Heart left ventricle (tissue), 16 donors: ENCODE measurements around the gene CDC25B. TPM values are rescaled to one million over a fixed set of nuclear protein-coding genes. Genes with fewer than 3 reads are reported as not detected.

Experiments
- ATAC-seq, 4 donors: fragments of 200-7000 bp; cut with Tn5 transposase; one replicate each; pipeline ENCODE4 v1.9.1; 2020 to 2022; ENCODE audit warnings: moderate library complexity in 4 of 4, mild to moderate bottlenecking in 3 of 4, moderate number of reproducible peaks in 1 of 4
- DNase-seq, 5 donors: peaks; one replicate each; pipeline ENCODE4 v3.0.0-alpha.2; 2020
- H3K27ac ChIP-seq, 12 donors: fragments of 200-600 bp; sonication (generic) in 4 of 12; one replicate each; pipeline versions ENCODE4 v1.5.0 to v1.8.0; 2016 to 2022; ENCODE audit warnings: mild to moderate bottlenecking in 2 of 12
- H3K27me3 ChIP-seq, 9 donors: fragments of 200-600 bp; sonication (generic) in 2 of 9; one replicate each; pipeline versions ENCODE4 v1.5.1 to v1.8.0; 2016 to 2022; ENCODE audit warnings: mild to moderate bottlenecking in 3 of 9
- H3K36me3 ChIP-seq, 9 donors: fragments of 200-600 bp; sonication (generic) in 2 of 9; one replicate each; pipeline versions ENCODE4 v1.5.0 to v1.8.0; 2018 to 2022; ENCODE audit warnings: mild to moderate bottlenecking in 2 of 9
- H3K4me1 ChIP-seq, 12 donors: fragments of 200-600 bp; sonication (generic) in 4 of 12; one replicate each; pipeline versions ENCODE4 v1.5.0 to v1.8.0; 2016 to 2022; ENCODE audit warnings: mild to moderate bottlenecking in 3 of 12
- H3K4me3 ChIP-seq, 12 donors: fragments of 200-600 bp; sonication (generic) in 4 of 12; one replicate each; pipeline versions ENCODE4 v1.5.0 to v1.8.0; 2017 to 2022; ENCODE audit warnings: mild to moderate bottlenecking in 9 of 12, moderate library complexity in 4 of 12
- H3K9me3 ChIP-seq, 12 donors: fragments of 200-600 bp; sonication (generic) in 4 of 12; one replicate each; pipeline versions ENCODE4 v1.5.0 to v1.8.0; 2016 to 2022; ENCODE audit warnings: mild to moderate bottlenecking in 1 of 12
- POLR2A ChIP-seq, 2 donors: fragments of 450-650 bp; IDR thresholded peaks; one replicate each; pipeline ENCODE4 v1.6.1; 2017; ENCODE audit warnings: antibody characterized with exemption in 2 of 2, mild to moderate bottlenecking in 2 of 2, moderate library complexity in 2 of 2
- WGBS, 4 donors: extraction: QIAGEN DNeasy Blood & Tissue Kit in 2 of 4; methylation state at CpG; one replicate each; pipeline versions ENCODE4 v1.1.5 to v1.1.7; 2013 to 2018; 5-methylcytosine and 5-hydroxymethylcytosine counted together
- intact Hi-C, 10 donors: fragments of 100-400 bp; cut with DNase I; formaldehyde crosslinking; loops; one replicate each; pipeline versions ENCODE4 v1.11.1 to v1.14.2; 2022
- polyA plus RNA-seq, 2 donors: library from polyadenylated mRNA; stranded (reverse); fragments of 200-250 nt; gene quantifications; one replicate each; pipeline ENCODE4 v1.2.3, GENCODE V29; 2013
- total RNA-seq, 9 donors: library from RNA; depleted of rRNA in 2 of 9; stranded (reverse); fragments of >200 nt in 2 of 9; fragmentation: NEBNext Ultra II Directional in 3 of 9; extraction: Animal tissue kit (Norgen Biotek cat#: 25700) in 3 of 9; gene quantifications; one replicate each; pipeline versions ENCODE4 v1.1.0 to v1.2.4, GENCODE V29; 2016 to 2023
- TF ChIP-seq, protein P1 (sequence below), 12 donors: fragments of 200-600 bp; sonication (generic) in 4 of 12; IDR thresholded peaks; one replicate each; pipeline versions ENCODE4 v1.5.0 to v1.8.0; 2018 to 2022; ENCODE audit warnings: antibody characterized with exemption in 12 of 12, mild to moderate bottlenecking in 5 of 12
- donor health status: ischemic (EF 13 %, LVEDD 7.1; RV severe dilation, severe dysfunction).
- donor health status: healthy with polysubstance abuse.
- donor health status: DM: no; HTN: yes; CAD: no.
- donor health status: DM: no; HTN: no; CAD: no.
- donor health status: ischemic (EF 25% LVEDD 6.9; RV normal size, moderate dysfunction).
- donor health status: ischemic (EF 25% LVEDD 5.7; RV mildly dilated, moderate dysfunction).
- donor health status: healthy.
- donor health status: DM: yes; HTN: yes; CAD: no.
- donor health status: ischemic (EF 35%, LVEDD 5.7; RV mildly dilated, moderate dysfunction).
- donor health status: nonischemic (EF 11% LVEDD 7.7; RV severe dilation, severe dysfunction).
- donor health status: DM: yes; HTN: yes; CAD: no.
- donor health status: PGD.
- donor health status: ischemic (EF 29% LVEDD 5.4; RV normal size, mild dysfunction).
- donor health status: nonischemic (EF 23%, LVEDD 6.1; RV moderate dilation, normal function).

The CDC25B gene
- total and polyA plus RNA-seq, 11 donors, result 4.0 to 30.4 (median 8.6) TPM

DNA sequence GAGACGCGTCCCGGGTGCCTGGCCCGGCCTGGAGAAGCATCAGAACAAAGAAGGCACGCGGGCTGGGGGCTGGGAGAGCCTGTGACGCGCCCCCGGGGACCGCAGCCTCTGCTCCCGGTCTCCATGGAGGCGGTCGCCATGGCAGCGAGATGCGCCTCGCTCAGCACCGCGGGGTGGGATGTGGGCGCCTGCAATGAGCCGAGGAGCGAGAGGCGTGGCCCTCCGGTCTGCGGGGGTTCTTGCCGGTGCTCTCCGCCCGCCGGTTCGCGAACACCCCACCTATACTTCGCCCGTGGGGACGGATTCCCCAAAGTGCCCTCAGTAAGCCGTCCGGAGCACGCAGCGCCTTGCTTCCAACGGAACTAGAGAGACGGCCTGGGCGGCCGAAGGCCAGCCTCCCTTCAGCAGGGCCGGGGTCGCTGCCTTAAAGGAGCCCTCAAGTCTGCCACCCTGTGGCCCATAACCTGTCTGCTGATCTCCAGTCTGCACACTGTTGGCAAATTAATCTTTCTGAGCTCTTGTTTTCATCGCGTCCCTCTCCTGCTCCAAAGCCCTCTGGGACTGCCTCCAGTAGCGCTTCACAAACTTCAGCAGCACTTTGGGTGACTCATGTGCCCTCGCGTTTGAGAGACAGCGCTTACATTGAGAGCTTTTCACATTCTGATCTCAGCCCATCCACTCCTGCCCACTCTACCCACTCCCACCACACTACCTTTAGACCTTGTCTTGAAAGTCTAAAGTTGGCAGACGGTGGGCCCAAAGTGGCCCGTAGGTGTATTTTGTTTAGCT lies 27.6 kb upstream of the CDC25B start:
- ATAC-seq, result peak; percentile 23 to 58 (median 53)
- peak; percentile 76 to 84 (median 80) for DNase-seq
- WGBS, 4 donors, result 1 to 4% (median 2%) methylated on average over 19 to 51 of the region's 51 CpGs
- intact Hi-C loops, result loop anchor here in 4 of 10 donors (2.0 to 5.0 kb wide), 4 partner anchors 51 to 91 kb away; partner anchors contain the start of gene SIGLEC1 (in 1 of the 4)
- Histone ChIP-seq H3K4me3 (peak overlapping the region; percentile 49 to 78 (median 69)), H3K27ac (peak overlapping the region; percentile 54 to 96 (median 86)), H3K4me1 (peaks cover 0 to 47% (median 22%) of the 10 kb centered on the region in 12 donors), H3K9me3 (no peaks in the 10 kb centered on the region), H3K27me3 (no peaks in the 10 kb centered on the region), H3K36me3 (no peaks in the 10 kb centered on the region)
- TF ChIP-seq POLR2A (IDR thresholded peaks at IDR 0.05), result no peak
- TF ChIP-seq, protein P1, sequence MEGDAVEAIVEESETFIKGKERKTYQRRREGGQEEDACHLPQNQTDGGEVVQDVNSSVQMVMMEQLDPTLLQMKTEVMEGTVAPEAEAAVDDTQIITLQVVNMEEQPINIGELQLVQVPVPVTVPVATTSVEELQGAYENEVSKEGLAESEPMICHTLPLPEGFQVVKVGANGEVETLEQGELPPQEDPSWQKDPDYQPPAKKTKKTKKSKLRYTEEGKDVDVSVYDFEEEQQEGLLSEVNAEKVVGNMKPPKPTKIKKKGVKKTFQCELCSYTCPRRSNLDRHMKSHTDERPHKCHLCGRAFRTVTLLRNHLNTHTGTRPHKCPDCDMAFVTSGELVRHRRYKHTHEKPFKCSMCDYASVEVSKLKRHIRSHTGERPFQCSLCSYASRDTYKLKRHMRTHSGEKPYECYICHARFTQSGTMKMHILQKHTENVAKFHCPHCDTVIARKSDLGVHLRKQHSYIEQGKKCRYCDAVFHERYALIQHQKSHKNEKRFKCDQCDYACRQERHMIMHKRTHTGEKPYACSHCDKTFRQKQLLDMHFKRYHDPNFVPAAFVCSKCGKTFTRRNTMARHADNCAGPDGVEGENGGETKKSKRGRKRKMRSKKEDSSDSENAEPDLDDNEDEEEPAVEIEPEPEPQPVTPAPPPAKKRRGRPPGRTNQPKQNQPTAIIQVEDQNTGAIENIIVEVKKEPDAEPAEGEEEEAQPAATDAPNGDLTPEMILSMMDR (IDR thresholded peaks at IDR 0.05), result peak; percentile 35 to 72 (median 49)

DNA sequence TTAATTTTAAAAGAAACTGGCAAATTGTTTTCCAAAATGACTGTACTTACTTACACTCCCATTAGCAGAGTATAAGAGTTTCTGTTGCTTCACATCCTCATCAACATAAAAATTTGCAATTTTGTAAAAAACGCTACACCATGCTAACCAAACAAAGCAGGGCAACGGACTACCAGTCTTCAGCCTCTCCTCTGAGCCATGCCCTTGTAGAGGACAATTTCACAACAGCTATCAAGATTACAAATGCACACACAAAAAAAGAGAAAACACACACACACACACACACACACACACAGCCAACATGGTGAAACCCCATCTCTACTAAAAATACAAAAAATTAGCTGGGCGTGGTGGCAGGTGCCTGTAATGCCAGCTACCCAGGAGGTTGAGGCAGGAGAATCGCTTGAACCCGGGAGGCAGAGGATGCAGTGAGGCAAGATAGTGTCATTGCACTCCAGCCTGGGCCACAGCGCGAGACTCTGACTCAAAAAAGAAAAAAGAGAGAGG lies 24.5 kb upstream of the CDC25B start:
- Histone ChIP-seq H3K27ac (no peak overlapping the region), H3K4me1 (peaks cover 0 to 21% (median 15%) of the 10 kb centered on the region in 12 donors), H3K4me3 (no peak overlapping the region), H3K36me3 (no peaks in the 10 kb centered on the region), H3K27me3 (no peaks in the 10 kb centered on the region), H3K9me3 (peaks cover 0 to 4% (median 0%) of the 10 kb centered on the region in 12 donors)
- peak in 1 of 5 donors; percentile 3 for DNase-seq
- intact Hi-C loops, result loop anchor here in 3 of 10 donors (10.0 kb wide), 3 partner anchors 57 to 307 kb away; partner anchors contain the start of gene SIGLEC1 (in 1 of the 3)
- ATAC-seq, result no peak
- TF ChIP-seq POLR2A (IDR thresholded peaks at IDR 0.05), result no peak
- TF ChIP-seq, protein P1 (IDR thresholded peaks at IDR 0.05), result no peak
- 82 to 88% (median 84%) methylated on average over 7 of the region's 7 CpGs for WGBS, 4 donors

DNA sequence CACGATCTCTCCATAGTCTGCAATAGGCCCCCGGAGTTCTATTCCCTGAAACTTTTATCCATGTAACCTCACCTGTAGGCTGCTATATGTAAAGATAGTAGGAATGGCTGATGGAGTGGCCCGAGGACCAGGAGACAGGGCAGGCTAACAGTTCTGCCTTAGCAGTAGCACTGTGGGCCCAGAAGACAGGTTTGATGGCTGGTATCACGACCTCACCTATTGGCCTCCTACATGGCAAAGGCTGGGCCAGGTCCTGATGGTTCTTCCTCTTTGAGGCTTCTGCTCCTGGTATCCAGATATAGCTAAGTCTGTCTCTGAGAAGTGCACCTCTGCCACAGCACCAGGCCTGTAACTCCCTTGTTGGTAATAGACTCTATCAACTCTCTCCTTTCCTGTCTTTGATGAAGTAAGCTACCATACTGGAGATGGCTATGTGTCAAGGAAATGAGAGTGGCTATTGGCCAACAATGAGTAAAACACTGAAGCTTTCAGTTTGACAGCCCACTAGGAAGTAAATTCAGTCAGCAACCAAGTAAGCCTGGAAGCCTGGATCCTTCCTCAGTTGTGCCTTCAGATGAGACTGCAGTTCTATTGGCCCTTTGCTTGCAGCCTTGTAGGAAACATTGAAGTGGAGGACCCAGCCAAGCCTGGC lies 20.5 kb upstream of the CDC25B start:
- Histone ChIP-seq H3K27ac (no peak overlapping the region), H3K4me1 (peaks cover 0 to 19% (median 15%) of the 10 kb centered on the region in 12 donors), H3K27me3 (peaks cover 0 to 5% (median 0%) of the 10 kb centered on the region in 9 donors), H3K9me3 (peaks cover 0 to 4% (median 0%) of the 10 kb centered on the region in 12 donors), H3K4me3 (no peak overlapping the region), H3K36me3 (no peaks in the 10 kb centered on the region)
- TF ChIP-seq, protein P1 (IDR thresholded peaks at IDR 0.05), result no peak
- no peak for TF ChIP-seq POLR2A (IDR thresholded peaks at IDR 0.05)
- no peak for DNase-seq
- intact Hi-C loops, result loop anchor here in 4 of 10 donors (2.0 to 10.0 kb wide), 4 partner anchors 21 to 311 kb away; partner anchors contain the start of gene SIGLEC1 (in 1 of the 4)
- 84 to 92% (median 91%) methylated on average over 4 of the region's 4 CpGs for WGBS, 4 donors
- ATAC-seq, result no peak
